HepG2 (cell line): Measurements from ENCODE around the gene AUNIP. TPM values are rescaled to one million over a fixed set of nuclear protein-coding genes. Genes with fewer than 3 reads are reported as not detected.

ENCODE experiments used
- ATAC-seq: fragments of 200-7000 bp; cut with Tn5 transposase; 3 replicates; pipeline ENCODE4 v1.9.1; 2020; ENCODE audit warnings: mild to moderate bottlenecking, moderate library complexity
- BruUV-seq: library from RNA; stranded (reverse); fragments of 400-500 nt; replicated peaks from 2 replicates; lab custom pipeline; 2021; lab: Mats Ljungman, UMichigan
- CTCF ChIA-PET: fragments of 300-600 bp; formaldehyde crosslinking; extraction: SDS; loops from one replicate; lab custom pipeline; 2021; ENCODE audit warnings: low total read pairs, inconsistent platforms, low intra/inter-chr PET ratio; lab: Yijun Ruan, JAX
- POLR2A ChIA-PET: fragments of 350-600 bp; sonication (Branson Sonifier 250); formaldehyde crosslinking; loops from one replicate; lab custom pipeline; 2020; ENCODE audit warnings: antibody characterized with exemption, inconsistent platforms; lab: Yijun Ruan, JAX
- DNase-seq: peaks from one replicate; pipeline ENCODE4 v3.0.0-alpha.2; 2015; ENCODE audit warnings: low spot score
- FAIRE-seq: peaks from 3 replicates; lab custom pipeline; 2011; peaks lifted over from hg19 to GRCh38; lab: Jason Lieb, UNC
- H2AFZ ChIP-seq: one replicate; pipeline ENCODE4 v1.6.1; 2011; ENCODE audit warnings: low read length, inconsistent platforms
- H3K27ac ChIP-seq: fragments of 300-600 bp; 3 replicates; pipeline ENCODE4 v1.8.0; 2011; ENCODE audit warnings: mixed run types, mild to moderate bottlenecking, mixed read lengths, low read length, inconsistent platforms; ENCODE audit not compliant: insufficient read depth; ENCODE audit errors: extremely low read length
- H3K27me3 ChIP-seq, 2 experiments: fragments of 200-600 bp in 1 of 2; 2 replicates in 1 of 2; 3 replicates in 1 of 2; pipeline versions ENCODE4 v1.6.0 to v1.8.0; 2011; ENCODE audit warnings: low read length in 2 of 2, mild to moderate bottlenecking in 2 of 2, moderate library complexity in 2 of 2, inconsistent platforms in 1 of 2; ENCODE audit not compliant: insufficient read depth in 2 of 2, control insufficient read depth in 1 of 2
- H3K36me3 ChIP-seq, 2 experiments: fragments of 200-600 bp in 1 of 2; replicated peaks in 1 of 2; 2 replicates in 1 of 2; 3 replicates in 1 of 2; pipeline versions ENCODE4 v1.5.1 to v1.8.0; 2011; ENCODE audit warnings: low read length in 2 of 2, inconsistent platforms in 1 of 2; ENCODE audit not compliant: insufficient read depth in 2 of 2, control insufficient read depth in 1 of 2
- H3K4me1 ChIP-seq: 2 replicates; pipeline ENCODE4 v1.5.1; 2012; ENCODE audit warnings: low read length, inconsistent platforms; ENCODE audit not compliant: insufficient read depth
- H3K4me2 ChIP-seq: 2 replicates; pipeline ENCODE4 v1.6.0; 2011; ENCODE audit warnings: low read depth, low read length, inconsistent platforms
- H3K4me3 ChIP-seq, 3 experiments: fragments of 200-600 bp in 1 of 3; sonication (generic), shearing (Covaris generic) in 1 of 3; replicated peaks in 1 of 3; 2 replicates each; pipeline ENCODE4 v1.5.1; 2011 to 2016; ENCODE audit warnings: low read length in 3 of 3, inconsistent platforms in 2 of 3, low read depth in 2 of 3, mild to moderate bottlenecking in 2 of 3, control low read depth in 1 of 3, mixed read lengths in 1 of 3; ENCODE audit not compliant: insufficient read depth in 1 of 3
- H3K79me2 ChIP-seq: one replicate; pipeline ENCODE4 v1.6.1; 2011; ENCODE audit warnings: low read length, inconsistent platforms; ENCODE audit not compliant: insufficient read depth
- H3K9ac ChIP-seq: 2 replicates; pipeline ENCODE4 v1.6.0; 2011; ENCODE audit warnings: mild to moderate bottlenecking, low read depth, low read length, inconsistent platforms; ENCODE audit not compliant: insufficient read depth
- H3K9me3 ChIP-seq: 2 replicates; pipeline ENCODE4 v1.5.1; 2012; ENCODE audit warnings: mild to moderate bottlenecking, low read length
- H4K20me1 ChIP-seq: 2 replicates; pipeline ENCODE4 v1.6.0; 2011; ENCODE audit warnings: inconsistent platforms, mild to moderate bottlenecking, low read length, moderate library complexity; ENCODE audit not compliant: insufficient read depth
- DR1 ChIP-seq: sonication (generic); formaldehyde crosslinking; IDR thresholded peaks from 2 replicates; pipeline ENCODE4 v1.8.0; 2021; ENCODE audit warnings: mild to moderate bottlenecking, missing genetic modification reagents, inconsistent platforms
- HES4 ChIP-seq: sonication (generic); formaldehyde crosslinking; IDR thresholded peaks from 2 replicates; pipeline ENCODE4 v1.9.0; 2021; ENCODE audit warnings: mild to moderate bottlenecking, missing genetic modification reagents, borderline replicate concordance
- MED1 ChIP-seq: sonication (generic); formaldehyde crosslinking; IDR thresholded peaks from 2 replicates; pipeline ENCODE4 v1.4.0; 2020; ENCODE audit warnings: missing genetic modification reagents
- NFATC3 ChIP-seq: sonication (generic); formaldehyde crosslinking; IDR thresholded peaks from 2 replicates; pipeline ENCODE4 v1.5.1; 2020; ENCODE audit warnings: mild to moderate bottlenecking, missing genetic modification reagents
- TEAD3 ChIP-seq: optimal IDR thresholded peaks from 2 replicates; pipeline ENCODE3; 2016; ENCODE audit warnings: borderline replicate concordance
- ZBTB42 ChIP-seq: sonication (generic); formaldehyde crosslinking; IDR thresholded peaks from 2 replicates; pipeline ENCODE4 v1.5.0; 2020; ENCODE audit warnings: mild to moderate bottlenecking, missing genetic modification reagents
- ZFP1 ChIP-seq: IDR thresholded peaks from 2 replicates; pipeline ENCODE4 v1.6.1; 2016
- ZNF33A ChIP-seq: sonication (generic); formaldehyde crosslinking; IDR thresholded peaks from 2 replicates; pipeline ENCODE4 v1.5.1; 2020; ENCODE audit warnings: missing genetic modification reagents, mild to moderate bottlenecking, moderate library complexity, borderline replicate concordance
- ZNF570 ChIP-seq: sonication (generic); formaldehyde crosslinking; IDR thresholded peaks from 2 replicates; pipeline ENCODE4 v1.4.0; 2020; ENCODE audit warnings: mild to moderate bottlenecking, missing genetic modification reagents, borderline replicate concordance
- ZNF720 ChIP-seq: sonication (generic); formaldehyde crosslinking; IDR thresholded peaks from 2 replicates; pipeline ENCODE4 v1.4.0; 2020; ENCODE audit warnings: missing genetic modification reagents
- WGBS: methylation state at CpG from one replicate; pipeline ENCODE4 v1.1.6; 2017; ENCODE audit warnings: low lambda C conversion rate; 5-methylcytosine and 5-hydroxymethylcytosine counted together
- in situ Hi-C: cut with HindIII; loops from 2 replicates; pipeline ENCODE4 v1.10.0; 2017; ENCODE audit warnings: low pct_unique_long_range_greater_than_20kb; ENCODE audit not compliant: extremely low pct_ligation_motif_present
- intact Hi-C: fragments of 100-400 bp; cut with micrococcal nuclease; formaldehyde crosslinking; loops from one replicate; pipeline ENCODE4 v1.10.0; 2022; ENCODE audit not compliant: unreplicated experiment
- polyA plus RNA-seq, 8 experiments: library from polyadenylated mRNA; depleted of rRNA in 3 of 8; stranded (reverse) in 7 of 8; unstranded in 1 of 8; fragments of >200 nt; fragmentation: Illumina TruSeq in 4 of 8; extraction: Trizol in 4 of 8; gene quantifications; 2 replicates each; pipeline versions ENCODE4 v1.2.1 to v1.2.3, GENCODE V29; 2011 to 2016; ENCODE audit warnings: low read depth in 4 of 8, missing spikeins in 1 of 8, mixed read lengths in 1 of 8; ENCODE audit not compliant: insufficient read depth in 1 of 8
- total RNA-seq, 5 experiments: library from RNA; depleted of rRNA; stranded (reverse); fragments of >200 nt; fragmentation: Illumina TruSeq; extraction: Trizol; gene quantifications; 2 replicates each; pipeline ENCODE4 v1.2.3, GENCODE V29; 2016; ENCODE audit warnings: low read depth in 1 of 5
- TF ChIP-seq, protein P1 (sequence below): sonication (generic); formaldehyde crosslinking; IDR thresholded peaks from 2 replicates; pipeline ENCODE4 v1.8.0; 2023; ENCODE audit warnings: mild to moderate bottlenecking, missing genetic modification reagents
- TF ChIP-seq, protein P2 (sequence below): sonication (generic); formaldehyde crosslinking; IDR thresholded peaks from 2 replicates; pipeline ENCODE4 v1.5.0; 2020; ENCODE audit warnings: mild to moderate bottlenecking, missing genetic modification reagents, borderline replicate concordance
- TF ChIP-seq, protein P3 (sequence below): sonication (generic); IDR thresholded peaks from 2 replicates; pipeline ENCODE4 v1.6.1; 2016; ENCODE audit warnings: low read depth, borderline replicate concordance

The AUNIP gene
- total and polyA plus RNA-seq, 2 of the 13 experiments (the other 11 are each of a cell fraction or from before 2014, with no cell fraction given), result 3.8 to 12.3 TPM

DNA sequence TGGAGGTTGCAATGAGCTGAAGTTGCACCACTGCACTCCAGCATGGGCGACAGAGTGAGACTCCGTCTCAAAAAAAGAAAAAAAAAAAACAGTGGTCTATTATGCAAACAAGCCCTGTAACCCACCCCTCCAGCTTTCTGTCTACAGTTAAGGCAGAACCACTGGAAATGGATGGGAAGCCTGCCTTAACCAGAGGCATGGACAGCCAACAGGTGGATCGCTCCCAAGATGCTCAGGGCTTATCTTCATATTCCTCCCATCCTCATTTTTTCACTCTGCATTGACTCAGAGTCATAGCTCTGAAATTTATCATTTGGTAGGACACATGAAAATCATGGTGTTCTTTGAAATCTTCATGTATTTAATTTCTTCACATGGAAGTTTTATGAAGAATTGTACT lies 30.8 kb downstream of the AUNIP start:
- Histone ChIP-seq H3K4me3 (no peak overlapping the region), H3K9me3 (no peaks in the 10 kb centered on the region), H3K4me1 (peaks cover 16% of the 10 kb centered on the region), H3K79me2 (no peaks in the 10 kb centered on the region), H3K27ac (no peak overlapping the region), H4K20me1 (peaks cover 3% of the 10 kb centered on the region; the same call in 1 of the 2 replicates), H3K4me2 (no peak overlapping the region), H3K9ac (no peak overlapping the region), H3K27me3 (no peaks in the 10 kb centered on the region), H3K36me3 (peaks cover 32 to 78% of the 10 kb centered on the region in 2 experiments), H2AFZ (no peak overlapping the region)
- FAIRE-seq, result no peak
- CTCF ChIA-PET, result no interaction called here
- no peak for ATAC-seq
- no TSS peak for BruUV-seq
- intact Hi-C loops (no loop called here), in situ Hi-C loops (loop anchor here (10.0 kb wide), 1 partner anchor 166 kb away; the partner anchor contains the start of gene PAFAH2)
- DNase-seq, result no peak
- WGBS, result 100% methylated on average over 2 of the region's 3 CpGs
- POLR2A ChIA-PET, result interaction anchor here (1.2 kb wide), 1 partner anchor 9 kb away, joined by 3 read pairs; the partner anchor contains the start of gene MTFR1L
- no peak for TF ChIP-seq ZNF33A (CRISPR knock-in tag)
- TF ChIP-seq TEAD3 (CRISPR knock-in tag), result no peak
- TF ChIP-seq ZNF720 (CRISPR knock-in tag), result no peak
- no peak for TF ChIP-seq ZNF570 (CRISPR knock-in tag)
- TF ChIP-seq, protein P1, sequence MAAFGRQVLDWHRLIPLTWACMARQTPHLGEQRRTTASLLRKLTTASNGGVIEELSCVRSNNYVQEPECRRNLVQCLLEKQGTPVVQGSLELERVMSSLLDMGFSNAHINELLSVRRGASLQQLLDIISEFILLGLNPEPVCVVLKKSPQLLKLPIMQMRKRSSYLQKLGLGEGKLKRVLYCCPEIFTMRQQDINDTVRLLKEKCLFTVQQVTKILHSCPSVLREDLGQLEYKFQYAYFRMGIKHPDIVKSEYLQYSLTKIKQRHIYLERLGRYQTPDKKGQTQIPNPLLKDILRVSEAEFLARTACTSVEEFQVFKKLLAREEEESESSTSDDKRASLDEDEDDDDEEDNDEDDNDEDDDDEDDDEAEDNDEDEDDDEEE, result no peak
- TF ChIP-seq, protein P2, sequence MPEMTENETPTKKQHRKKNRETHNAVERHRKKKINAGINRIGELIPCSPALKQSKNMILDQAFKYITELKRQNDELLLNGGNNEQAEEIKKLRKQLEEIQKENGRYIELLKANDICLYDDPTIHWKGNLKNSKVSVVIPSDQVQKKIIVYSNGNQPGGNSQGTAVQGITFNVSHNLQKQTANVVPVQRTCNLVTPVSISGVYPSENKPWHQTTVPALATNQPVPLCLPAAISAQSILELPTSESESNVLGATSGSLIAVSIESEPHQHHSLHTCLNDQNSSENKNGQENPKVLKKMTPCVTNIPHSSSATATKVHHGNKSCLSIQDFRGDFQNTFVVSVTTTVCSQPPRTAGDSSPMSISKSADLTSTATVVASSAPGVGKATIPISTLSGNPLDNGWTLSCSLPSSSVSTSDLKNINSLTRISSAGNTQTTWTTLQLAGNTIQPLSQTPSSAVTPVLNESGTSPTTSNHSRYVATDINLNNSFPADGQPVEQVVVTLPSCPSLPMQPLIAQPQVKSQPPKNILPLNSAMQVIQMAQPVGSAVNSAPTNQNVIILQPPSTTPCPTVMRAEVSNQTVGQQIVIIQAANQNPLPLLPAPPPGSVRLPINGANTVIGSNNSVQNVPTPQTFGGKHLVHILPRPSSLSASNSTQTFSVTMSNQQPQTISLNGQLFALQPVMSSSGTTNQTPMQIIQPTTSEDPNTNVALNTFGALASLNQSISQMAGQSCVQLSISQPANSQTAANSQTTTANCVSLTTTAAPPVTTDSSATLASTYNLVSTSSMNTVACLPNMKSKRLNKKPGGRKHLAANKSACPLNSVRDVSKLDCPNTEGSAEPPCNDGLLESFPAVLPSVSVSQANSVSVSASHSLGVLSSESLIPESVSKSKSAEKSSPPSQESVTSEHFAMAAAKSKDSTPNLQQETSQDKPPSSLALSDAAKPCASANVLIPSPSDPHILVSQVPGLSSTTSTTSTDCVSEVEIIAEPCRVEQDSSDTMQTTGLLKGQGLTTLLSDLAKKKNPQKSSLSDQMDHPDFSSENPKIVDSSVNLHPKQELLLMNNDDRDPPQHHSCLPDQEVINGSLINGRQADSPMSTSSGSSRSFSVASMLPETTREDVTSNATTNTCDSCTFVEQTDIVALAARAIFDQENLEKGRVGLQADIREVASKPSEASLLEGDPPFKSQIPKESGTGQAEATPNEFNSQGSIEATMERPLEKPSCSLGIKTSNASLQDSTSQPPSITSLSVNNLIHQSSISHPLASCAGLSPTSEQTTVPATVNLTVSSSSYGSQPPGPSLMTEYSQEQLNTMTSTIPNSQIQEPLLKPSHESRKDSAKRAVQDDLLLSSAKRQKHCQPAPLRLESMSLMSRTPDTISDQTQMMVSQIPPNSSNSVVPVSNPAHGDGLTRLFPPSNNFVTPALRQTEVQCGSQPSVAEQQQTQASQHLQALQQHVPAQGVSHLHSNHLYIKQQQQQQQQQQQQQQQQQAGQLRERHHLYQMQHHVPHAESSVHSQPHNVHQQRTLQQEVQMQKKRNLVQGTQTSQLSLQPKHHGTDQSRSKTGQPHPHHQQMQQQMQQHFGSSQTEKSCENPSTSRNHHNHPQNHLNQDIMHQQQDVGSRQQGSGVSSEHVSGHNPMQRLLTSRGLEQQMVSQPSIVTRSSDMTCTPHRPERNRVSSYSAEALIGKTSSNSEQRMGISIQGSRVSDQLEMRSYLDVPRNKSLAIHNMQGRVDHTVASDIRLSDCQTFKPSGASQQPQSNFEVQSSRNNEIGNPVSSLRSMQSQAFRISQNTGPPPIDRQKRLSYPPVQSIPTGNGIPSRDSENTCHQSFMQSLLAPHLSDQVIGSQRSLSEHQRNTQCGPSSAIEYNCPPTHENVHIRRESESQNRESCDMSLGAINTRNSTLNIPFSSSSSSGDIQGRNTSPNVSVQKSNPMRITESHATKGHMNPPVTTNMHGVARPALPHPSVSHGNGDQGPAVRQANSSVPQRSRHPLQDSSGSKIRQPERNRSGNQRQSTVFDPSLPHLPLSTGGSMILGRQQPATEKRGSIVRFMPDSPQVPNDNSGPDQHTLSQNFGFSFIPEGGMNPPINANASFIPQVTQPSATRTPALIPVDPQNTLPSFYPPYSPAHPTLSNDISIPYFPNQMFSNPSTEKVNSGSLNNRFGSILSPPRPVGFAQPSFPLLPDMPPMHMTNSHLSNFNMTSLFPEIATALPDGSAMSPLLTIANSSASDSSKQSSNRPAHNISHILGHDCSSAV, result no peak
- no peak for TF ChIP-seq ZFP1 (CRISPR knock-in tag)
- TF ChIP-seq HES4, result no peak
- no peak for TF ChIP-seq ZBTB42 (CRISPR knock-in tag)
- no peak for TF ChIP-seq NFATC3 (CRISPR knock-in tag)
- no peak for TF ChIP-seq MED1
- TF ChIP-seq, protein P3, sequence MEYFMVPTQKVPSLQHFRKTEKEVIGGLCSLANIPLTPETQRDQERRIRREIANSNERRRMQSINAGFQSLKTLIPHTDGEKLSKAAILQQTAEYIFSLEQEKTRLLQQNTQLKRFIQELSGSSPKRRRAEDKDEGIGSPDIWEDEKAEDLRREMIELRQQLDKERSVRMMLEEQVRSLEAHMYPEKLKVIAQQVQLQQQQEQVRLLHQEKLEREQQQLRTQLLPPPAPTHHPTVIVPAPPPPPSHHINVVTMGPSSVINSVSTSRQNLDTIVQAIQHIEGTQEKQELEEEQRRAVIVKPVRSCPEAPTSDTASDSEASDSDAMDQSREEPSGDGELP, result no peak
- TF ChIP-seq DR1, result no peak
